GM12878 (cell line): Measurements from ENCODE around the gene CYP46A1. TPM values are rescaled to one million over a fixed set of nuclear protein-coding genes. Genes with fewer than 3 reads are reported as not detected.
A peak's percentile ranks its signal among the peaks of the same experiment; 100 is the strongest.
"Not testable (repeated sequence)": the region's sequence is repeated elsewhere in the genome, so short reads cannot be mapped to it uniquely, and the experiment has no call there.

ENCODE experiments used
- ATAC-seq: fragments of 200-7000 bp; cut with Tn5 transposase; 3 replicates; pipeline ENCODE4 v1.9.1; 2020; ENCODE audit warnings: mild to moderate bottlenecking, moderate library complexity
- BruUV-seq: library from RNA; stranded (reverse); fragments of 400-500 nt; replicated peaks from 2 replicates; lab custom pipeline; 2021; lab: Mats Ljungman, UMichigan
- CTCF ChIA-PET: fragments of 300-600 bp; sonication (Branson Sonifier 250); formaldehyde crosslinking; extraction: SDS; loops from one replicate; lab custom pipeline; 2021; ENCODE audit warnings: inconsistent platforms; lab: Yijun Ruan, JAX
- POLR2A ChIA-PET: fragments of 350-600 bp; formaldehyde crosslinking; extraction: SDS; loops from one replicate; lab custom pipeline; 2021; ENCODE audit warnings: inconsistent platforms; lab: Charles Lee
- RAD21 ChIA-PET: fragments of 300-600 bp; sonication (Branson Sonifier 250); formaldehyde crosslinking; loops from one replicate; lab custom pipeline; 2023; ENCODE audit warnings: antibody characterized with exemption; ENCODE audit not compliant: unreplicated experiment; lab: Charles Lee
- SMC1A ChIA-PET: fragments of 300-600 bp; sonication (Branson Sonifier 250); formaldehyde crosslinking; loops from one replicate; lab custom pipeline; 2023; ENCODE audit not compliant: unreplicated experiment, uncharacterized antibody; lab: Charles Lee
- DNase-seq: peaks from one replicate; pipeline ENCODE4 v3.0.0-alpha.2; 2011; ENCODE audit warnings: low read depth, low spot score
- FAIRE-seq: peaks from 3 replicates; lab custom pipeline; 2011; peaks lifted over from hg19 to GRCh38; lab: Jason Lieb, UNC
- H2AFZ ChIP-seq: 2 replicates; pipeline ENCODE4 v1.6.0; 2011; ENCODE audit warnings: low read depth, low read length, control low read depth; ENCODE audit not compliant: control insufficient read depth
- H3K27ac ChIP-seq: 2 replicates; pipeline ENCODE4 v1.5.1; 2011; ENCODE audit warnings: control low read depth; ENCODE audit not compliant: control insufficient read depth, insufficient read depth
- H3K27me3 ChIP-seq, 2 experiments: replicated peaks in 1 of 2; 2 replicates each; pipeline versions ENCODE4 v1.6.0 to v1.6.1; 2011; ENCODE audit warnings: low read length in 1 of 2; ENCODE audit not compliant: control insufficient read depth in 2 of 2, insufficient read depth in 2 of 2
- H3K36me3 ChIP-seq, 2 experiments: 2 replicates each; pipeline ENCODE4 v1.5.1; 2011; ENCODE audit warnings: low read length in 1 of 2; ENCODE audit not compliant: control insufficient read depth in 2 of 2, insufficient read depth in 2 of 2
- H3K4me1 ChIP-seq: 2 replicates; pipeline ENCODE4 v1.6.1; 2011; ENCODE audit warnings: mild to moderate bottlenecking, low read length, moderate library complexity, mixed read lengths; ENCODE audit not compliant: control insufficient read depth, insufficient read depth
- H3K4me2 ChIP-seq: 2 replicates; pipeline ENCODE4 v1.6.0; 2011; ENCODE audit warnings: control low read depth; ENCODE audit not compliant: control insufficient read depth, insufficient read depth
- H3K4me3 ChIP-seq: fragments of 200-600 bp; sonication (generic); 2 replicates; pipeline ENCODE4 v1.5.1; 2016
- H3K79me2 ChIP-seq: 2 replicates; pipeline ENCODE4 v1.6.0; 2011; ENCODE audit warnings: low read length; ENCODE audit not compliant: control insufficient read depth, insufficient read depth
- H3K9ac ChIP-seq: 2 replicates; pipeline ENCODE4 v1.8.0; 2011; ENCODE audit warnings: low read length, control low read depth, mixed read lengths; ENCODE audit not compliant: control insufficient read depth, insufficient read depth
- H3K9me3 ChIP-seq: replicated peaks from 3 replicates; pipeline ENCODE4 v1.5.1; 2011; ENCODE audit warnings: mild to moderate bottlenecking, low read length; ENCODE audit not compliant: control insufficient read depth, insufficient read depth
- H4K20me1 ChIP-seq: 2 replicates; pipeline ENCODE4 v1.6.0; 2011; ENCODE audit not compliant: control insufficient read depth, insufficient read depth
- BRCA1 ChIP-seq: IDR thresholded peaks from 2 replicates; pipeline ENCODE4 v1.6.1; 2011; ENCODE audit warnings: low read depth, low read length, improper control_type of control experiment
- ESRRA ChIP-seq: IDR thresholded peaks from 2 replicates; pipeline ENCODE4 v1.6.1; 2012; ENCODE audit warnings: mild to moderate bottlenecking, low read length, improper control_type of control experiment
- GABPA ChIP-seq: IDR thresholded peaks from 2 replicates; pipeline ENCODE4 v1.6.1; 2014; ENCODE audit warnings: antibody characterized with exemption, low read depth, mild to moderate bottlenecking, inconsistent platforms
- HDAC2 ChIP-seq: fragments of 200-600 bp; sonication (generic); IDR thresholded peaks from 2 replicates; pipeline ENCODE4 v1.6.1; 2017
- IRF4 ChIP-seq: IDR thresholded peaks from 2 replicates; pipeline ENCODE4 v1.6.1; 2011; ENCODE audit warnings: low read depth, low read length
- KAT2A ChIP-seq: conservative IDR thresholded peaks from 2 replicates; pipeline ENCODE4 v1.6.1; 2011; ENCODE audit warnings: low read depth, low read length; ENCODE audit not compliant: control insufficient read depth
- PAX5 ChIP-seq: IDR thresholded peaks from 2 replicates; pipeline ENCODE4 v1.6.1; 2011; ENCODE audit warnings: low read depth, low read length, borderline replicate concordance
- SREBF1 ChIP-seq: IDR thresholded peaks from 2 replicates; pipeline ENCODE4 v1.6.1; 2012; ENCODE audit warnings: mild to moderate bottlenecking, low read length
- YBX1 ChIP-seq: fragments of 450-650 bp; IDR thresholded peaks from 2 replicates; pipeline ENCODE4 v1.6.1; 2016; ENCODE audit warnings: antibody characterized with exemption
- WGBS: methylation state at CpG from one replicate; pipeline ENCODE4 v1.1.6; 2016; ENCODE audit warnings: low lambda C conversion rate; ENCODE audit not compliant: insufficient replicate concordance, insufficient coverage; ENCODE audit errors: missing lambda C conversion rate; 5-methylcytosine and 5-hydroxymethylcytosine counted together
- in situ Hi-C: fragments of 300-500 bp; cut with MboI; formaldehyde crosslinking; loops from 9 replicates; pipeline ENCODE4 v1.14.3; 2018; ENCODE audit warnings: mixed read lengths
- intact Hi-C: fragments of 100-400 bp; cut with micrococcal nuclease; formaldehyde crosslinking; loops from one replicate; pipeline ENCODE4 v1.14.2; 2022; ENCODE audit not compliant: unreplicated experiment
- polyA plus RNA-seq, 11 experiments: library from polyadenylated mRNA; depleted of rRNA in 4 of 11; unstranded in 6 of 11; stranded (reverse) in 5 of 11; fragments of >200 nt; fragmentation: Nextera tagmentation in 4 of 11; fragmentation: Illumina TruSeq in 1 of 11; extraction: Ambion mirVana in 4 of 11; extraction: Trizol in 1 of 11; gene quantifications; 1 replicate in 1 of 11; 2 replicates in 10 of 11; pipeline versions ENCODE4 v1.2.1 to v1.2.3, GENCODE V29; 2011 to 2016; ENCODE audit warnings: inconsistent platforms in 2 of 11, missing spikeins in 2 of 11, low read depth in 1 of 11
- total RNA-seq, 4 experiments: library from RNA; depleted of rRNA in 3 of 4; stranded (reverse); fragments of >200 nt in 3 of 4; fragmentation: Illumina TruSeq in 1 of 4; extraction: Trizol in 1 of 4; gene quantifications; 2 replicates each; pipeline versions ENCODE4 v1.2.1 to v1.2.3, GENCODE V29; 2013 to 2021
- TF ChIP-seq, protein P1 (sequence below): fragments of 450-650 bp; IDR thresholded peaks from 2 replicates; pipeline ENCODE4 v1.6.1; 2016; ENCODE audit warnings: mild to moderate bottlenecking

CYP46A1 gene
- total and polyA plus RNA-seq, 10 of the 15 experiments (the other 5 are each of a cell fraction or from before 2014, with no cell fraction given), result 0.04 to 0.11 TPM; not detected in 8

DNA sequence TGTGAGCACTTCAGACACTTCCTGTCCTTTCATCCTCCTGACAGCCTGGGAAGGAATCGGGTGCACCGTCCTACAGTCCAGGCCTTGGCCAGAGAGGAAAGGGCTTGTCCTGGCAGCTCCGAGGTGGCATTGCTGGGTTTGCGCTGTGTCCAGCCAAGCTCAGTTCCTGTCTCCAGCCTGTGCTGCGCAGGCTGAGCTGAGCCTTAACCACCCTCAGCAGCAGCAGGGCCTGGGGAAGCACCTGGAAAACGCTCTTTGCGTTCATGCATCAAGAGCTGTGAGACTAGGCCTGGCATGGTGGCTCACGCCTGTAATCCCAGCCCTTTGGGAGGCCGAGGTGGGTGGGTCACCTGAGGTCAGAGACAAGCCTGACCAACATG is 75.4 kb downstream of the CYP46A1 start:
- CTCF ChIA-PET, result interaction anchor here (1.9 kb wide), 1 partner anchor 139 kb away, joined by 4 read pairs; no protein-coding TSS in a partner anchor
- Histone ChIP-seq H3K4me1 (peaks cover 6% of the 10 kb centered on the region), H2AFZ (peak overlapping the region; percentile 60), H3K36me3 (no peaks in the 10 kb centered on the region), H3K27me3 (peaks cover 0 to 2% of the 10 kb centered on the region in 2 experiments; a peak in 1 of 4 replicates), H3K4me3 (no peak overlapping the region), H3K79me2 (no peaks in the 10 kb centered on the region)
- in situ Hi-C loops, result no loop called here
- under 1% methylated on average over 9 of the region's 9 CpGs for WGBS
- DNase-seq, result no peak
- BruUV-seq, result no TSS peak
- RAD21 ChIA-PET, result no interaction called here
- peak; percentile 73 for ATAC-seq
- TF ChIP-seq PAX5 (peak; percentile 78; the same call in 1 of the 2 replicates), IRF4 (no peak)
- TF ChIP-seq, all 136 proteins: peak for 1
- intact Hi-C loops, result no loop called here
- ChIA-PET SMC1A (no interaction called here), POLR2A (no interaction called here)
- Histone ChIP-seq H3K27ac (no peak overlapping the region), H3K9me3 (no peaks in the 10 kb centered on the region), H3K4me2 (no peak overlapping the region), H4K20me1 (no peaks in the 10 kb centered on the region), H3K9ac (no peak overlapping the region)
- FAIRE-seq, result no peak

DNA sequence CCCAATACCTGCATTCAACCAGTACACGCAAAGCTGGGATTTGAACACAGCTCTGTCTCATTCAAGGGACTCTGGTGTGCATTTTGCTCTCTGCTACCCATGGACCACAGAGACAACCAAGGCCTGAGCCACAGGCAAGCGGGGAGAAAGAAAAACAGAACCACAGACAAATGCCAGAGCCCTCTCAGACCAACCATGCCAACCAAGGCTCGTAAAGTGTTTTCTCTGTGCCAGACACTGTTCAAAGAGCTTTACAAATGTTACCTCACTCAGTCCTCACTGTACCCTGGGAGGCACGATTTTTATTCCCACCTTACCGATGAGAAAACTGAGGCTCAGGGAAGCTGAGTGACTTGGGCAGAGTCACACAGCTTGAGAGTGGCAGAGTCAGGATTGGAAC is 76.7 kb downstream of the CYP46A1 start:
- H3K27me3 ChIP-seq, result peaks cover 0 to 3% of the 10 kb centered on the region in 2 experiments; a peak in 2 of 4 replicates
- H4K20me1 ChIP-seq, result no peaks in the 10 kb centered on the region
- H3K4me2 ChIP-seq, result no peak overlapping the region
- in situ Hi-C loops (no loop called here), intact Hi-C loops (no loop called here)
- no peak overlapping the region for H2AFZ ChIP-seq
- H3K9ac ChIP-seq, result no peak overlapping the region
- ATAC-seq, result no peak
- no peaks in the 10 kb centered on the region for H3K9me3 ChIP-seq
- no peak overlapping the region for H3K4me3 ChIP-seq
- H3K4me1 ChIP-seq, result peaks cover 6% of the 10 kb centered on the region
- no peaks in the 10 kb centered on the region for H3K79me2 ChIP-seq
- RAD21 ChIA-PET, result no interaction called here
- CTCF ChIA-PET, result interaction anchor here (1.2 to 1.9 kb wide), 2 partner anchors 16 to 138 kb away, joined by 3 to 4 read pairs; no protein-coding TSS in a partner anchor
- DNase-seq, result no peak
- no peaks in the 10 kb centered on the region for H3K36me3 ChIP-seq
- no TSS peak for BruUV-seq
- no peak for FAIRE-seq
- WGBS, result 43% methylated on average over 5 of the region's 5 CpGs
- POLR2A ChIA-PET, result no interaction called here
- no peak overlapping the region for H3K27ac ChIP-seq
- TF ChIP-seq SREBF1 (no peak), KAT2A (no peak), ESRRA (no peak), GABPA (no peak), BRCA1 (no peak), HDAC2 (no peak), YBX1 (no peak)
- TF ChIP-seq, protein P1, sequence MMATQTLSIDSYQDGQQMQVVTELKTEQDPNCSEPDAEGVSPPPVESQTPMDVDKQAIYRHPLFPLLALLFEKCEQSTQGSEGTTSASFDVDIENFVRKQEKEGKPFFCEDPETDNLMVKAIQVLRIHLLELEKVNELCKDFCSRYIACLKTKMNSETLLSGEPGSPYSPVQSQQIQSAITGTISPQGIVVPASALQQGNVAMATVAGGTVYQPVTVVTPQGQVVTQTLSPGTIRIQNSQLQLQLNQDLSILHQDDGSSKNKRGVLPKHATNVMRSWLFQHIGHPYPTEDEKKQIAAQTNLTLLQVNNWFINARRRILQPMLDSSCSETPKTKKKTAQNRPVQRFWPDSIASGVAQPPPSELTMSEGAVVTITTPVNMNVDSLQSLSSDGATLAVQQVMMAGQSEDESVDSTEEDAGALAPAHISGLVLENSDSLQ, result no peak
- TF ChIP-seq, all 136 proteins: peak for 0
- SMC1A ChIA-PET, result no interaction called here

DNA sequence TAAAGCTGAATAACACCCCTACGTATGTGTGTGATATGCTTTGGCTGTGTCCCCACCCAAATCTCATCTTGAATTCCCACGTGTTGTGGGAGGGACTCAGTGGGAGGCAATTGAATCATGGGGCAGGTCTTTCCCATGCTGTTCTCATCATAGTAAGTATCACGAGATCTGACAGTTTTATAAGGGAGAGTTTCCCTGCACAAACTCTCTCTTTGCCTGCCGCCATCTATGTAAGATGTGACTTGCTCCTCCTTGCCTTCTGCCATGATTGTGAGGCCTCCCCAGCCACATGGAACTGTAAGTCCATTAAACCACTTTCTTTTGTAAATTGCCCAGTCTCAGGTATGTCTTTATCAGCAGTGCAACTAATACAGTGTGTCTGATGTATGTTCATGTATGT is 78.8 kb downstream of the CYP46A1 start:
- BruUV-seq, SMC1A ChIA-PET, POLR2A ChIA-PET, H3K9me3 ChIP-seq, H3K4me2 ChIP-seq, CTCF ChIA-PET, in situ Hi-C loops, H3K79me2 ChIP-seq, H3K27ac ChIP-seq, RAD21 ChIA-PET, H3K9ac ChIP-seq, H3K4me3 ChIP-seq, H3K4me1 ChIP-seq, intact Hi-C loops, H3K36me3 ChIP-seq, FAIRE-seq, H2AFZ ChIP-seq, ATAC-seq, H4K20me1 ChIP-seq, DNase-seq, H3K27me3 ChIP-seq: not testable (repeated sequence)
- WGBS, result 45% methylated on average over 4 of the region's 4 CpGs
